LNCAP (cell line): ENCODE data around the gene DHCR24.

Experiments
- CTCF ChIP-seq: fragments of 450-650 bp; IDR thresholded peaks from 2 replicates; pipeline ENCODE4 v1.5.1; 2017; ENCODE audit warnings: mild to moderate bottlenecking

Gene DHCR24

GRCh38 chr1:54800899-54801759 lies 85.9 kb downstream of the DHCR24 start, which contains the start of gene TTC22:
Gene TTC22 (minus strand): TSS chr1:54801323. CDS start chr1:54801163, 160 bp downstream.
- no peak for TF ChIP-seq CTCF

GRCh38 chr1:54800041-54800898 lies 86.7 kb downstream of the DHCR24 start:
- no peak for TF ChIP-seq CTCF
